PC-3 (cell line): Measurements from ENCODE around the gene DPYSL4. TPM values are rescaled to one million over a fixed set of nuclear protein-coding genes. Genes with fewer than 3 reads are reported as not detected.

Source experiments
- ATAC-seq: fragments of 200-7000 bp; cut with Tn5 transposase; 2 replicates; pipeline ENCODE4 v1.9.1; 2020; ENCODE audit warnings: mild to moderate bottlenecking, moderate library complexity
- BruUV-seq: library from RNA; stranded (reverse); fragments of 400-500 nt; replicated peaks from 2 replicates; lab custom pipeline; 2021; lab: Mats Ljungman, UMichigan
- CTCF ChIA-PET: fragments of 300-600 bp; sonication (Branson Sonifier 250); formaldehyde crosslinking; loops from one replicate; lab custom pipeline; 2022; ENCODE audit warnings: antibody characterized with exemption; lab: Charles Lee
- POLR2A ChIA-PET: fragments of 300-600 bp; sonication (Branson Sonifier 250); formaldehyde crosslinking; loops from one replicate; lab custom pipeline; 2022; ENCODE audit warnings: antibody characterized with exemption; ENCODE audit not compliant: unreplicated experiment; lab: Charles Lee
- DNase-seq: peaks from one replicate; pipeline ENCODE4 v3.0.0-alpha.2; 2015
- H2AFZ ChIP-seq: fragments of 300-600 bp; sonication (generic); 2 replicates; pipeline ENCODE4 v1.6.0; 2016; ENCODE audit warnings: antibody characterized with exemption, low read length
- H3F3A ChIP-seq: fragments of 300-600 bp; sonication (generic); one replicate; pipeline ENCODE4 v1.6.0; 2017; ENCODE audit warnings: antibody characterized with exemption, low read length, control low read depth, mild to moderate bottlenecking; ENCODE audit not compliant: unreplicated experiment
- H3K27ac ChIP-seq: fragments of 300-600 bp; sonication (generic); 2 replicates; pipeline ENCODE4 v1.5.1; 2016; ENCODE audit warnings: mild to moderate bottlenecking, low read length
- H3K27me3 ChIP-seq: fragments of 300-600 bp; sonication (generic); 2 replicates; pipeline ENCODE4 v1.6.1; 2016; ENCODE audit warnings: low read length, mixed read lengths
- H3K36me3 ChIP-seq: fragments of 300-600 bp; sonication (generic); 2 replicates; pipeline ENCODE4 v1.6.1; 2016; ENCODE audit warnings: low read depth, mixed run types, low read length, mixed read lengths
- H3K4me1 ChIP-seq: fragments of 300-600 bp; sonication (generic); 2 replicates; pipeline ENCODE4 v1.5.1; 2016; ENCODE audit warnings: low read length; ENCODE audit not compliant: insufficient read depth
- H3K4me2 ChIP-seq: fragments of 300-600 bp; sonication (generic); 2 replicates; pipeline ENCODE4 v1.6.0; 2016; ENCODE audit warnings: low read length
- H3K4me3 ChIP-seq: fragments of 300-600 bp; sonication (generic); 2 replicates; pipeline ENCODE4 v1.5.1; 2016; ENCODE audit warnings: mild to moderate bottlenecking, low read length, mixed read lengths
- H3K79me2 ChIP-seq: fragments of 300-600 bp; sonication (generic); 2 replicates; pipeline ENCODE4 v1.6.1; 2017; ENCODE audit warnings: low read length, mixed read lengths
- H3K9ac ChIP-seq: fragments of 300-600 bp; sonication (generic); 2 replicates; pipeline ENCODE4 v1.6.0; 2016; ENCODE audit warnings: mild to moderate bottlenecking, low read length
- H3K9me2 ChIP-seq: fragments of 300-600 bp; sonication (generic); replicated peaks from 2 replicates; pipeline ENCODE4 v1.6.1; 2016; ENCODE audit warnings: mixed run types, low read length, mixed read lengths
- H3K9me3 ChIP-seq: fragments of 300-600 bp; sonication (generic); 2 replicates; pipeline ENCODE4 v1.6.1; 2016; ENCODE audit warnings: low read length, mixed read lengths
- H4K20me1 ChIP-seq: fragments of 300-600 bp; sonication (generic); 2 replicates; pipeline ENCODE4 v1.6.1; 2016; ENCODE audit warnings: low read length, mixed read lengths
- CTCF ChIP-seq: fragments of 300-600 bp; sonication (generic); conservative IDR thresholded peaks from 2 replicates; pipeline ENCODE4 v1.5.1; 2017; ENCODE audit warnings: antibody characterized with exemption, low read depth, mild to moderate bottlenecking, low read length
- EZH2 ChIP-seq: fragments of 300-600 bp; sonication (generic); IDR thresholded peaks from one replicate; pipeline ENCODE4 v1.6.1; 2017; ENCODE audit warnings: antibody characterized with exemption, mild to moderate bottlenecking, low read length; ENCODE audit not compliant: unreplicated experiment
- EZH2phosphoT487 ChIP-seq: fragments of 300-600 bp; sonication (generic); IDR thresholded peaks from 2 replicates; pipeline ENCODE4 v1.6.1; 2018; ENCODE audit warnings: mild to moderate bottlenecking, antibody characterized with exemption, low read length, borderline replicate concordance
- intact Hi-C: fragments of 100-400 bp; cut with micrococcal nuclease; formaldehyde crosslinking; loops from 2 replicates; pipeline ENCODE4 v1.9.0; 2023
- total RNA-seq: library from RNA; depleted of rRNA; stranded (reverse); fragments of >200 nt; gene quantifications from 2 replicates; pipeline ENCODE4 v1.2.3, GENCODE V29; 2014

The DPYSL4 gene
- total RNA-seq, 1 experiment from 2014 or later: 10.2 TPM

- H3K4me1 ChIP-seq: peaks cover 21% of the 10 kb centered on the region
- ATAC-seq: no peak
- no peaks in the 10 kb centered on the region for H3K9me3 ChIP-seq
- no peak for DNase-seq
- H3K27me3 ChIP-seq: no peaks in the 10 kb centered on the region
- no peaks in the 10 kb centered on the region for H3K9me2 ChIP-seq
- no peak overlapping the region for H3K4me2 ChIP-seq
- no peaks in the 10 kb centered on the region for H4K20me1 ChIP-seq
- H3K79me2 ChIP-seq: no peaks in the 10 kb centered on the region
- no peak overlapping the region for H3K9ac ChIP-seq
- no TSS peak for BruUV-seq
- no peak overlapping the region for H3K27ac ChIP-seq
- intact Hi-C loops: no loop called here
- H3K36me3 ChIP-seq: no peaks in the 10 kb centered on the region
- H3F3A ChIP-seq: no peaks in the 10 kb centered on the region
- H3K4me3 ChIP-seq: no peak overlapping the region
- H2AFZ ChIP-seq: no peak overlapping the region
- TF ChIP-seq EZH2phosphoT487 (no peak), CTCF (no peak), EZH2 (no peak)
- ChIA-PET POLR2A (no interaction called here), CTCF (no interaction called here)
Measured at GRCh38 chr10:132178672-132179545, 7.8 kb upstream of the DPYSL4 start.

DNA sequence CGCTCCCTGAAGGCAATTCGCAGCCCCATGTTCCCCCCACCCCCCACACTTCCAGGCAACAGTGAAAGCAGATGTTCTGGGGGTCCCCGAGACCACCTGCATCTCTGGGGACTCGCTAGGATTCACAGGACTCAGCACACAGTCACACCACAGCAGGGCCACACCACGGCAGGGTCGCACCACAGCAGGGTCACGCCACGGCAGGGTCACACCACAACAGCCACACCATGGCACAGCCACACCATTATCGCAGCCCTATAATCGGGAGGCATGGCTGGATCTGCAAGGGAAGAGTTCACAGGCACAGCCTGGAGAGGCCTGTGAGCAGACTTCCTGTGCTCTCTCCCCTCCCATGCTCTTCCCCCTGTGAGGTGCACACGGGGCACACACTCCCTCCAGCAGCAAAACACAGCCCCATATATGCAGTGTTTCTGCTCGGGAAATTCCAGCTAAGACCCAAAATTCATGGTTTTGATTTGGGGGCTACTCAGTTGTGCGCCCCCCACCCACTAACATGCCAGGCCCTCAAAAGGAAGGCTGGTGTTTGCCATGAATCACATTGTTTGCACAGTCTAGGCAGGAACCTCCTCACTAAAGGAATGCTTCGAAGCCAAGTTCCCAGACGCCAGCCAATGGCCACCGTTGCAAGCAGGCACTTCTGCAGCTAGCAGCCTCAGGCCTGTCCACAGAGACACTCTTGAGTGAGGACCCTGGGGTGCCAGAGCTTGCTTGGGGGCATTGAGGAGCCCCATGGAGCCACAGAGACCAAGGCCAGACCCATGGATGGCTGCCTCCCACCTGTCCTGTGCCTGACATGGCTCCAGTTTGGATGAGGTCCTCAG lies 7.0 kb upstream of the DPYSL4 start:
- no peaks in the 10 kb centered on the region for H4K20me1 ChIP-seq
- H3F3A ChIP-seq: no peaks in the 10 kb centered on the region
- CTCF ChIA-PET: no interaction called here
- H3K9ac ChIP-seq: no peak overlapping the region
- intact Hi-C loops: no loop called here
- POLR2A ChIA-PET: no interaction called here
- peaks cover 21% of the 10 kb centered on the region for H3K4me1 ChIP-seq
- no peaks in the 10 kb centered on the region for H3K27me3 ChIP-seq
- BruUV-seq: no TSS peak
- H3K27ac ChIP-seq: no peak overlapping the region
- no peak for TF ChIP-seq CTCF
- no peak for TF ChIP-seq EZH2phosphoT487
- TF ChIP-seq EZH2: no peak
- DNase-seq (peak; percentile 53), ATAC-seq (peak; percentile 81)
- H3K36me3 ChIP-seq: no peaks in the 10 kb centered on the region
- no peaks in the 10 kb centered on the region for H3K9me2 ChIP-seq
- no peak overlapping the region for H2AFZ ChIP-seq
- no peaks in the 10 kb centered on the region for H3K9me3 ChIP-seq
- no peak overlapping the region for H3K4me3 ChIP-seq
- H3K79me2 ChIP-seq: no peaks in the 10 kb centered on the region
- peak overlapping the region; percentile 20; the same call in 1 of the 2 replicates for H3K4me2 ChIP-seq
